Left ventricle myocardium inferior (tissue), 1 donor: ENCODE measurements around the gene AASS. TPM values are rescaled to one million over a fixed set of nuclear protein-coding genes. Genes with fewer than 3 reads are reported as not detected.
A peak's percentile ranks its signal among the peaks of the same experiment; 100 is the strongest.
"Not testable (repeated sequence)": the region's sequence is repeated elsewhere in the genome, so short reads cannot be mapped to it uniquely, and the experiment has no call there.

Experiments used
- DNase-seq: peaks from one replicate; pipeline ENCODE4 v3.0.0-alpha.2; 2020
- H3K27ac ChIP-seq: fragments of 200-600 bp; replicated peaks from 2 replicates; pipeline ENCODE4 v1.8.0; 2021
- H3K27me3 ChIP-seq: fragments of 200-600 bp; 2 replicates; pipeline ENCODE4 v1.8.0; 2021; ENCODE audit warnings: low read depth
- H3K36me3 ChIP-seq: fragments of 200-600 bp; 2 replicates; pipeline ENCODE4 v1.8.0; 2021
- H3K4me1 ChIP-seq: fragments of 200-600 bp; 2 replicates; pipeline ENCODE4 v1.8.0; 2021
- H3K4me3 ChIP-seq: fragments of 200-600 bp; 2 replicates; pipeline ENCODE4 v1.8.0; 2021; ENCODE audit warnings: mild to moderate bottlenecking, moderate library complexity
- H3K9me3 ChIP-seq: fragments of 200-600 bp; replicated peaks from 2 replicates; pipeline ENCODE4 v1.8.0; 2021
- intact Hi-C: fragments of 100-400 bp; cut with micrococcal nuclease; formaldehyde crosslinking; loops from one replicate; pipeline ENCODE4 v1.11.0; 2022
- total RNA-seq: library from RNA; stranded (reverse); fragmentation: NEBNext Ultra II Directional; extraction: Animal tissue kit (Norgen Biotek cat#: 25700); gene quantifications from one replicate; pipeline ENCODE4 v1.2.1, GENCODE V29; 2021
- TF ChIP-seq, protein P1 (sequence below): fragments of 200-600 bp; IDR thresholded peaks from 2 replicates; pipeline ENCODE4 v1.8.0; 2021; ENCODE audit warnings: antibody characterized with exemption, mild to moderate bottlenecking, borderline replicate concordance
- donor health status: DM: no; HTN: yes; CAD: no; lungs with severe emphysema.

Gene AASS
- total RNA-seq, 1 donor from 2014 or later = 34.7 TPM

DNA sequence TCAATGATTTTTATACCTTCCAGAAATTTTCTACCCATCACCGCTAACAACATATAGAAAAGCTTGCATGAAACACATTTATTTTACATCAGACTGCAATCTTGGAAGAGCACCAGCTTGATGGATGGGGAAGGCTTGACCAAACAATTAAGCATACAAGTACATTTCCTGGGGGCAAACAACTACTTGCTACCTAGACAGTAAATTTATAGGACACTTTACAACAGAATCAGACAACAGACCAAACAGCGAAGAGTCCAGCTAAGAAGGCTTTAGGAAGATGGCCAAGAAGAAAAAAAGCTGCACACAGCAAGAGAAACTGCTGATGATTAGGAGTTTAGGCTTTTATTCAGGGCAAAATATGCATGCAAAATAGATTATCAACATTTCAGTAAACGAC, 8.0 kb downstream of the AASS start:
- no peaks in the 10 kb centered on the region for H3K36me3 ChIP-seq
- H3K9me3 ChIP-seq = no peaks in the 10 kb centered on the region
- TF ChIP-seq, protein P1, sequence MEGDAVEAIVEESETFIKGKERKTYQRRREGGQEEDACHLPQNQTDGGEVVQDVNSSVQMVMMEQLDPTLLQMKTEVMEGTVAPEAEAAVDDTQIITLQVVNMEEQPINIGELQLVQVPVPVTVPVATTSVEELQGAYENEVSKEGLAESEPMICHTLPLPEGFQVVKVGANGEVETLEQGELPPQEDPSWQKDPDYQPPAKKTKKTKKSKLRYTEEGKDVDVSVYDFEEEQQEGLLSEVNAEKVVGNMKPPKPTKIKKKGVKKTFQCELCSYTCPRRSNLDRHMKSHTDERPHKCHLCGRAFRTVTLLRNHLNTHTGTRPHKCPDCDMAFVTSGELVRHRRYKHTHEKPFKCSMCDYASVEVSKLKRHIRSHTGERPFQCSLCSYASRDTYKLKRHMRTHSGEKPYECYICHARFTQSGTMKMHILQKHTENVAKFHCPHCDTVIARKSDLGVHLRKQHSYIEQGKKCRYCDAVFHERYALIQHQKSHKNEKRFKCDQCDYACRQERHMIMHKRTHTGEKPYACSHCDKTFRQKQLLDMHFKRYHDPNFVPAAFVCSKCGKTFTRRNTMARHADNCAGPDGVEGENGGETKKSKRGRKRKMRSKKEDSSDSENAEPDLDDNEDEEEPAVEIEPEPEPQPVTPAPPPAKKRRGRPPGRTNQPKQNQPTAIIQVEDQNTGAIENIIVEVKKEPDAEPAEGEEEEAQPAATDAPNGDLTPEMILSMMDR = no peak
- no peak for DNase-seq
- H3K27ac ChIP-seq = no peak overlapping the region
- intact Hi-C loops = no loop called here
- no peaks in the 10 kb centered on the region for H3K27me3 ChIP-seq
- H3K4me3 ChIP-seq = peak overlapping the region; percentile 57
- peaks cover 30% of the 10 kb centered on the region for H3K4me1 ChIP-seq

DNA sequence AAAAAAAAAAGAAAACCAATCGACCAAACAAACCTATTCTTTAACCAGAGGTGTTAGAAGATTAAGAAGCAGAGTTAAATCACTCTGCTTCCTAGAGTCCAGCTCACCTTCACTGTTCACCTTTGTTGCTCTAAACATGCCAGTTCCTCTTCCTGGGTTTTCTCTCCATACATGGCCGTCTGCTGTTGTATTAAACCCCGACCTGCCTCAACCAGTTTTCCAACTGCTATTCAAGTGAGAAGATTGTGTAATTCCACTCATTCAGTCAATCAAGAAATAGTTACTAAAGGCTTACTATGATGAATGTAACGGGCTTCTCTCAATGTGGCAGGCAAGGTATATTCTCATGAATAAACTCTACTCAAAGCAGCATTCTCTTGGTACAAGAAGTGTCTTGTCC, 8.8 kb downstream of the AASS start:
- Histone ChIP-seq H3K4me3 (no peak overlapping the region), H3K27ac (no peak overlapping the region), H3K27me3 (no peaks in the 10 kb centered on the region), H3K36me3 (no peaks in the 10 kb centered on the region), H3K4me1 (peaks cover 30% of the 10 kb centered on the region), H3K9me3 (no peaks in the 10 kb centered on the region)
- DNase-seq = no peak
- TF ChIP-seq, protein P1 = no peak
- intact Hi-C loops = no loop called here

- H3K27me3 ChIP-seq, H3K9me3 ChIP-seq, DNase-seq, H3K27ac ChIP-seq, intact Hi-C loops, H3K4me3 ChIP-seq, H3K36me3 ChIP-seq: not testable (repeated sequence)
- peaks cover 30% of the 10 kb centered on the region for H3K4me1 ChIP-seq
Measured at GRCh38 chr7:122134793-122135192, 9.3 kb downstream of the AASS start.

GRCh38 chr7:122133477-122133876, 10.6 kb downstream of the AASS start:
- Histone ChIP-seq H3K9me3 (no peaks in the 10 kb centered on the region), H3K27ac (no peak overlapping the region), H3K36me3 (peaks cover 4% of the 10 kb centered on the region), H3K4me1 (peaks cover 29% of the 10 kb centered on the region), H3K27me3 (no peaks in the 10 kb centered on the region), H3K4me3 (no peak overlapping the region)
- DNase-seq = no peak
- TF ChIP-seq, protein P1 = no peak
- intact Hi-C loops = no loop called here

DNA sequence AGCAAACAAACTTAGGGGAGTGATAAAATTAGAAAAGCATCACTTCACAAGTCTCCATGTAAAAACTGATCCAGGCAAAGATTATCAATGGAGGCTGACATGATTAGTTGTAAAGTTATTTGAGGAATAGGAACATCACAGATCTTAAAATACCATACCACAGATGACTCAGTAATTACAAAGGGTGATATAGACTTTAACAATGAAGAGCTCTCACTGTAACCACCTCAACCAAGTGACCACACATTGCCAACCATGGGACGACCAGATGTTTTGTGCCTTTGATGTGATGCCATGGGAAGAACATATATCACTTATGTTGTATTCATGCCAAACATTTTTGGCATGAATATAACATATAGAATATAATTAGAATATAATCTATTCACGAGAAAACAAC, 11.7 kb downstream of the AASS start:
- Histone ChIP-seq H3K36me3 (peaks cover 5% of the 10 kb centered on the region), H3K27ac (no peak overlapping the region), H3K4me3 (no peak overlapping the region), H3K9me3 (no peaks in the 10 kb centered on the region), H3K27me3 (no peaks in the 10 kb centered on the region), H3K4me1 (peaks cover 18% of the 10 kb centered on the region)
- TF ChIP-seq, protein P1 = no peak
- intact Hi-C loops = no loop called here
- no peak for DNase-seq

DNA sequence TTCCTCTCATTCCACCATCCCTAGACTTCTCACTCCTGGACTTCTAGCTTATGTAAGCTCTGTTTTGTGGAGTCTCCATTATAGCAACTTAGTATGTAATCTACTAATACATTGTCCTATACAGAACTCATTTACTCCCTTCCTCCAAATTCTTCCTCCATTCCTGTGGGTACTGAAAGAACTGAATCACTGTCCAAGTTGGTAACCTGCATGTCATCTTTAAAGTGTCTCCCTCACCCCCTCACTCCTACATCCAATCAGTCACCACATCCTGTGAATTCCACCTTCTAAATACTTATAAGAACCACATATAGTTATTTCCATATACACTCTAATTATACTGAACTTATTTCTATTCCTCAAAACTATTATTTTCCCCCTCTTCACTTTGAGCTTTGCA, 20.3 kb downstream of the AASS start:
- Histone ChIP-seq H3K27ac (no peak overlapping the region), H3K36me3 (peaks cover 38% of the 10 kb centered on the region), H3K4me3 (no peak overlapping the region), H3K4me1 (no peaks in the 10 kb centered on the region), H3K27me3 (no peaks in the 10 kb centered on the region), H3K9me3 (no peaks in the 10 kb centered on the region)
- intact Hi-C loops = no loop called here
- no peak for DNase-seq
- TF ChIP-seq, protein P1 = no peak
